GM19025 (cell line): Measurements from ENCODE around the gene MAD2L1BP.

Source experiments
- ATAC-seq: cut with Tn5 transposase; IDR thresholded peaks from one replicate; pipeline ENCODE4 v1.9.1; 2021; ENCODE audit warnings: mild to moderate bottlenecking, low read depth, moderate library complexity; ENCODE audit not compliant: unreplicated experiment

The MAD2L1BP gene

GRCh38 chr6:43680308-43681200, 44.9 kb downstream of the MAD2L1BP start:
- no peak for ATAC-seq

GRCh38 chr6:43681303-43681702, 45.7 kb downstream of the MAD2L1BP start:
- ATAC-seq, result no peak

GRCh38 chr6:43682724-43683429, 47.2 kb downstream of the MAD2L1BP start:
- no peak for ATAC-seq

GRCh38 chr6:43683708-43684455, 48.2 kb downstream of the MAD2L1BP start:
- no peak for ATAC-seq

GRCh38 chr6:43687079-43687436, 51.4 kb downstream of the MAD2L1BP start:
- no peak for ATAC-seq

GRCh38 chr6:43687437-43688347, 52.1 kb downstream of the MAD2L1BP start, which contains the start of gene MRPS18A:
Gene MRPS18A, minus strand, starts transcription at chr6:43687791. Its CDS starts 12 bp downstream, at chr6:43687779.
- ATAC-seq, result peak; percentile 88

- ATAC-seq, result no peak
Observed at GRCh38 chr6:43689421-43689820, 53.8 kb downstream of the MAD2L1BP start.
